SIG-M5 treated with dmso at 0.1 percent for 504 hours (cell line): Measurements from ENCODE around the gene BEX2.
"Not testable (repeated sequence)": the region's sequence is repeated elsewhere in the genome, so short reads cannot be mapped to it uniquely, and the experiment has no call there.

Experiments
- DNase-seq: peaks from one replicate; lab custom pipeline; 2025; ENCODE audit not compliant: unreplicated experiment; lab: John Stamatoyannopoulos, UW

The BEX2 gene

GRCh38 chrX:103310555-103311398 is at the start of gene BEX2:
BEX2 (minus strand) TSS chrX:103310990; CDS start chrX:103309976, 1,014 bp downstream.
- peak; percentile 9 for DNase-seq

DNA sequence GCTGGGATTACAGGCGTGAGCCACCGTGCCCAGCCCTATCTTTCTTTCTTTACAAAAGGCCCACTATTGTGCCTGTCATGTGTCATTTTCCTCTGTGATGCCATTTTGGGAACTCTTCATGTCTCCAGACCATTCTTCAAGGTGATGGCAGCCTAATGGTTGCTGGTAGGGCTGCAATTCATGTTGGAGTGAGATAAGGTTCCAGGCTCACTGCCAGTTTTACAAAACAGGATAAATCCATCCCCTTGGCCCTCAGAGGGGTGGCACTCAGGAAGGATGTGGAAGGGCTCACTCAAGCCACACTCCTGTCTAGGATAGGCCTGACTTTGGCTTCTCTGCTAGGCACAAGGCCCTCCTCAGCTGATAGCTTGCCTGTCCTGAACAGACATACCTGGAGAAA is 49.3 kb upstream of the BEX2 start:
- DNase-seq = no peak

- not testable (repeated sequence) for DNase-seq
These were observed 48.8 kb upstream of the BEX2 start for GRCh38 chrX:103359605-103360004.

GRCh38 chrX:103357871-103358270 is 47.1 kb upstream of the BEX2 start:
- no peak for DNase-seq

DNA sequence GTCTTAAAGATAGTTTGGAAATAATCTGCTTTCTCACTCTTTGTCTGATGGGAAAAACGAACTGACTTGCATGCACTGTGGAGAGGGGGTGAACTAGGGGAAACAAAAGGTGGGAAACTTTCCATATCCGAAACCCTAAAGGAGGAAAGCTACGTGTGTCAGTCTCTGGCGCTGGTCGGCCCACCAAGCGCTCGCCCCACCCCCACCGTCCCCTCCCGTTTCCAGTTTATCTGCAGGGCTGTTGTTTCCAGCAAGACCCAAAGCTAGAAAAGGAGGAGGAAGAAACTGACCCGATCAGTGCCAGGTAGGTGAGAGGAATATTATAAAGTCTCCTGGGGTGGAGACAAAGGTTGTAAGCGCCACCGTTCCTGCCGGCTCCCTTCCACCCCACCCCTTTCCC is 46.1 kb upstream of the BEX2 start:
- no peak for DNase-seq

DNA sequence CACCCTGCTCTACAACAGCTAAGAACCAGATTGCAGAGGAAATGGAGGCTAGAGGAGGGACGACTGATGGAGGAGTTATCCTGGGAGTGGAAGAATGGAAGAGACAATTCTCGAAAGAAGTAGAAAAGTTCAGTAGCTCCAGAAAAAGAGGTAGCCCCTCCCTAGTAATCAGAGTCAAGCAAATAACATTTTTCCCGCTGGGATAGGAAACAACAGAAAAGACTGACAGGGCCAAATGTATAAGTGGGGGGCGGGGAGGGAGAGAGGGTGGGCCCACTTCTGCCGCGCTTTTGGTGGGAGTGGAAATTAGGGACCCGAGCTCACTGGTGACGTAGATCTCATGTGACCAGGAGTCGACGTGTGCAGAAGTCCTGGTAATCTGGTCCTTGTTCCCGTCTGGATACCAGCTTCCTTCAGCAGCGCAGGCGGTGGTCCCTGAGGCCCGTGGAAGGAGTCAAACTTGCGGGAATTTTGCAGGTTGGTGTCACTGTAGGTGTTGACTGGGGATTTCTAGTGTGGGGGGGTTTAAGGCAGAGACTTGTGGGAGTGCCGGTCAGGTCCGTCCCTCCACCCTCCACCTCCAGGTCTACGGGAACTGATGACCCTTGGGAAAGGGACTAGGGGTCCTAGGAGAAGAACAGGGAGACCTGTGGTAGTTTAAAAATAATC is 45.5 kb upstream of the BEX2 start, which contains the start of gene TCEAL9:
Gene TCEAL9, plus strand, starts transcription at position 377 of the 669 bp plus-strand sequence. CDS start 1,179 bp downstream, outside the sequence.
- no peak for DNase-seq

DNA sequence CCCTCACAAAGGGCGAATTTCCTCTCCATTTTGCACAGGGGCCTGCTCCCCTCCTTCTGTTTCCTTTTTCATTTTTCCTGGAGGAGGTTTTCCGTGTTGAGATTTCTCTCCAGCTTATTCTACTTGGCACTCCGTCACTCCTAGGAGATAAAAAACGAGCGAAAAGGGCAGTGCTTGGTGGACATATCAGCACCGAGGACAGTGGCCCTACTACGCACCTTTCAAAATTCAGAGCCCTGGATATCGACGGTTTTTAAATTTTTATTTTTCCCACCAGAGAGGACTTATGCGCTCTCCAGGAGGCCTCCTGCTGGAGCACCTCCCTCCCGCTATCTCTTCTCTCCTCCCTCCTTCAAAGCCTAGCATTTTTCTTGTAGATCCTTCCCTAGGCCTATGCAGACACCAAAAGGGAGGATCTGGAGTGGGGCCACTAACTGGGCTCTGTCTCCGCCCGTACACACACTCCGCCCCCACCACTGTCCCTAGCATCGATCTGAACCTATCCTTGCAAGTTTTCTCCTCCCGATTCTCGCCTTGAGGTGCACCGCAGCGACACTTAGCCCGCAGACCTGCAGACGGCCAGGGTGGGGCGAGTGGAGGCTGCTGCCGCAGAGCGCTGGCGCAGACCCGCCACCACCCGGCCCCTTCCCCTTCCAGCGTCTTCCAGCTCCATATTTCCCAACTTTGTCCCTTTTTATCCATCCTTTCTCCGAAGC is 37.0 kb upstream of the BEX2 start:
- no peak for DNase-seq

GRCh38 chrX:103344606-103345005 is 33.8 kb upstream of the BEX2 start:
- DNase-seq = no peak

- peak; percentile 24 for DNase-seq
These were observed 32.3 kb upstream of the BEX2 start for GRCh38 chrX:103343105-103343504.

DNA sequence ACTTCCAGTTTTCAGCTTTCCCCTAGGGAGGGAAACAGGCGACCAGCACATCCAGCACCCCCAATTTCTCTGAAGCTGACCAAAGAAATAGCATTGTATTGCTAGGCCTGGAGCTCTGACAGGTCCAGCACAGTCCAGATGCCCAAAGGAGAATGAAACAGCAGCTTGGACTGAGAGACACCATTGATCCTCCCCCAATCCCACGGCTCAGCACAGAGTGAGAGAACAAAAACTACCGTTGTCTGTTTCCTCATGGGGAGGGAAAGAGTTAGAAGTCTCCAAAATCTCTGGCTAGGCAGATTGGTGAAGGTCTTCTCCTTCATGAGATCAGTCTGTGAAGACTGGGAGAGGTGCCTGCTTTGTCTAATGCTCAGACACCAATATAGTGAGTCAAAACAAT is 27.9 kb upstream of the BEX2 start:
- no peak for DNase-seq

DNA sequence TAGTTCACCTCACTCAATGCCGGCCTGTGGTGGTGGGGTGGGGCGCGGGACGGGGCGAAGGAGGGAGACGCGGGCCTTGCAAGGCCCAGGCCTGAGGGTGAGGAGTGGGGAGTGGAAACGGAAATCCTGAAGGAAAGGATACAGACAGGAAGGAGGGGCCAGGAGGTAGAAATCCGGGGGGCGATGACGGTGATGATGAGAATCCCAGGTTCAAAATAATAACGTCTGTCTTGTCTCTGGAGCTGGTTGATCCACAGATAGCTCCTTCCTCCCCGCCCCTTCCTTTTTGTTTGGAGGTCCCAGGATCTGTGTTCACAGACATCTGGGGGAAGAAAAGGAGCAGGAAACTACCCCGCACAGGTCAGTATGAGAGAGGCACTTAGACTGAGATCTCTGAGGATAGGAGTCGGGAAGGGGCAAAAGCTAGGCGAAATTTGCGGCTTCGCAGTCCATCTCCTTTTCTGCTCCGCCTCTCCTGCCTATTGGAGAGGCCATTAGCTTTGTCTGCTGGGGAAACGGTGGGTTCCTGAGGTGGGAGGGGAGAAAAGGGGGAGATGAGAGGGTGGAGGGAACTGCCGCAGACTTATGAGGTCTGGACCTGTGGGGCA is 20.0 kb upstream of the BEX2 start:
- DNase-seq = no peak

DNA sequence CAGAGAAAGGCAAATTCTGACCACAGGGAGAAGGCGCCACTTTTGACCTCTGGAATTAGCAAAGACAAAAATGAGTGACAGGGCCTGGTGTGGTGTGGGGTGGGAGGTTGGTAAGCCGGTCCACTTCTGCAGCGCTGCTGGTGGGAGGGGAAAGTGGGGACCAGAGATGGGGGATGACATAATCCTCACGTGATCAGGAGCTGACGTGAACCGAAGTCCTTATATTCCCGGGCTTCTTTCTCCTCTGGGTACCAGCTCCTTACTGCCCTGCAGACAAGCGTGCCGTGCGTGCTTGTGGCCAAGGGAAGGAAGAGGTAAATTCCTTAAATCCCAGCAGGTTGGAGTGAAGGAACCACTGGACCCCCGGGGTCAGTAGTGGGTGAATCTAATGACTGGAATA is 19.2 kb upstream of the BEX2 start, which contains the start of gene TCEAL7:
Gene TCEAL7, plus strand, starts transcription at position 249 of the 400 bp plus-strand sequence. CDS start 1,165 bp downstream, outside the sequence.
- DNase-seq = no peak

DNA sequence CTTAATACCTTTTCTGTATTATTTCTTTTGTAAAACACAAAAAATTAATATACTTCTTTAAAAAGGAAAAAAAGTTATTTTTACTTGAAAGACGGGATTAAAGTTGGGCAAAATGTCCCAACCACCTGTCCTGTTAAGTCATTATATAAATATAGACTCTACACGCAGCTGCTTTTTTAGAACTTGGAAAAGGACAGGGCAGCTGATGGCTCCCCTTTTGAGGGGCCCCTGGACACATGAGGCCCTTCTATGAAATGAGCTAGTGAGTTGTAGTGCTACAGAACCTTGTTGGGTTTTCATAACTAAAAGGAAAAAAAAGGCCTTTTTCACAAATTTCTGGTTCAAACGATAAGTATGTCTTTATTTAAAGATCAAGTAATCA is 600 bp upstream of the BEX2 start:
- no peak for DNase-seq

DNA sequence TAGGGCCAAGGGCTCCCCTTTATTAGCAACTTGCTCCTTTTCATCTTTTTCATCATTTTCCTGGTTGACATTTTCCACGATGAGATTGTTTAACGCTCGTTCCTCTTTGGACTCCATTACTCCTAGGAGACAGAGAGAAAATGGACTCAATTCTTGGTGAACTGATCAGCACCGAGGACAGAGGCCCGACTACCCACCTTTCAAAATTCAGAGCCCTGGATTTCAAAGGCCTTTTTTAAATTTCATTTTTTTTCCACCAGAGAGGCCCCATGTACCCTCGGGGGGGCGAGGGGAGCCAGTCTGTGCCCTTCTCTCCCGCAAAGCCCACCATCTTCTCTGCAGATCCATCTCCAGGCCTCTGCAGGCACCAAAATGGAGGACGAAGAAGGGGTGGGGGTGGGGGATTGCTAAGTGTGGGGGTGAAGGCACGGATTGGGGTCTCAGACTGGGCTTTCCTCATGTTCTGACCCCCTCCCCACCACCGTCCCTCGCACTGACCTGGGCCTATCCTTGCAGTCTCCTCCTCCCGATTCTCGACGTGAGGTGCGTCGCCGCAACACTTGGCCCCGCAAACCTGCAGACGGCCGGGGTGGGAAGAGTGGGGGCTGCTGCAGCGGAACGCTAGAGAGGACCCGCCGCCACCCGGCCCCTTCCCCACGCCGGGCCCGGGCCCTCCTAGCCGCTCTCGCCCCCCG is 783 bp downstream of the BEX2 start:
- no peak for DNase-seq

DNA sequence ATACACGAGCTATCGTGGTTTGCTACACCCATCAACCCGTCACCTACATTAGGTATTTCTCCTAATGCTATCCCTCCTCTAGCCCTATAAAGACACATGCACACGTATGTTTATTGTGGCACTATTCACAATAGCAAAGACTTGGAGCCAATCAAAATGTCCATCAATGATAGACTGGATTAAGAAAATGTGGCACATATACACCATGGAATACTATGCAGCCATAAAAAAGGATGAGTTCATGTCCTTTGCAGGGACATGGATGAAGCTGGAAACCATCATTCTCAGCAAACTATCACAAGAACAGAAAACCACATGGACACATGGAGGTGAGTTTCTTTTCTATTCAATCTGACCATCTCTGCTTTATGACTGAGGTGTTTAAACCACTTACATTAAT is 5.1 kb downstream of the BEX2 start:
- DNase-seq = not testable (repeated sequence)

GRCh38 chrX:103304705-103305104 is 6.1 kb downstream of the BEX2 start:
- DNase-seq = no peak

DNA sequence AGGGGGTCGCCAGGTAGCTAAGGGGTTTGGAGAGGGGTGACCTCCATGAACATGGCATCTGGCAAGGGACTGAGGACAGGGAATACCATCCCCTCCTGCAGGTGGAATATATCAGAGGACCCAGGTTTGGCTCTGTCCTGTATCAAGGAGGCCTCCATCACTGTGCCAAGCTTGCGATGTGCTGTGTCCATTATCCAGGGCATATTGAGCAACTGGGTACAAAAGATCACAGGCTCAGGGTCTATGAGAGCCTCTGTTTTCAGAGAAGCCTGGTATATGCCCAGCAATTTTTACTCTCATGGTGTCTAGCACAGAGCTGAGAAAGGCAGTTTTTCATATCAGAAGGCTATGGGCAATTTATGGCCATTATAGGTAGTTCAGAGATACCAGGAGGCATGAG is 17.7 kb downstream of the BEX2 start:
- no peak for DNase-seq

GRCh38 chrX:103279624-103280023 is 31.2 kb downstream of the BEX2 start:
- DNase-seq = no peak

GRCh38 chrX:103276581-103277002 is 34.2 kb downstream of the BEX2 start, which contains the start of gene TCEAL5:
TCEAL5 (minus strand) TSS chrX:103276750; CDS start chrX:103274563, 2,187 bp downstream.
- no peak for DNase-seq

DNA sequence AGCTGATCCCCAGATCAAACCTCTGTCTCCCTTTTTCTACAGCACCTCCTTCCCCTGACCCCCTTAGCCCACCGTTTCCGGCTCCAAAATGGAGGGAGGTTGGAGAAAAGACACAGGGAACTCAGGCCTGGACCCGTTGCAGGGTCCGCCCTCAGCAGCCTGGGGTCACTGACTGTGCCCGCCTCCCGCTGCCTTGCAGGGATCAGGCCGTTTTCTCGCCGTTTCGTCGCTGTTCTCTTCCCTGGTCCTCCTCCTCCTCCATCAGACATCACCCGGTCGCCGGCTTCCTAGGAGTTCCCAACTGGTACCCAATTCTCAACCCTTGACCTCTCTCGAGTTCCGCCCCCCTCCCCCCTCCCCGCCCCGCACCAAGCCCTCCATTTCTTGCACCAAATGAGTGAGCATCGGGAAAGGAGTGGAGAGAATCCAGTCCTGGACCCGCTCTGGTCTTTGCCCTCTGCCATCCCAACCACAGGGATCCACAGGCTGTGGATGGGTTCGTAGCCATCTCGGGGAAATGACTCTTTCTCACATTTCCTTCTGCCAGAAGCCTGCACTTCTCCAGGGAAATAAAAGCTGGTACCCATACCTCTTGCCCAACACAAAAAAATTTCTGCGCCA is 34.7 kb downstream of the BEX2 start:
- DNase-seq = no peak
